ENCODE measurements around the gene SLC6A9.

SLC6A9 gene

GRCh38 chr1:44025816-44026215, 5.4 kb downstream of the SLC6A9 start:
- no peak for DNase-seq

GRCh38 chr1:44024903-44025525, 6.2 kb downstream of the SLC6A9 start:
- DNase-seq = no peak

DNA sequence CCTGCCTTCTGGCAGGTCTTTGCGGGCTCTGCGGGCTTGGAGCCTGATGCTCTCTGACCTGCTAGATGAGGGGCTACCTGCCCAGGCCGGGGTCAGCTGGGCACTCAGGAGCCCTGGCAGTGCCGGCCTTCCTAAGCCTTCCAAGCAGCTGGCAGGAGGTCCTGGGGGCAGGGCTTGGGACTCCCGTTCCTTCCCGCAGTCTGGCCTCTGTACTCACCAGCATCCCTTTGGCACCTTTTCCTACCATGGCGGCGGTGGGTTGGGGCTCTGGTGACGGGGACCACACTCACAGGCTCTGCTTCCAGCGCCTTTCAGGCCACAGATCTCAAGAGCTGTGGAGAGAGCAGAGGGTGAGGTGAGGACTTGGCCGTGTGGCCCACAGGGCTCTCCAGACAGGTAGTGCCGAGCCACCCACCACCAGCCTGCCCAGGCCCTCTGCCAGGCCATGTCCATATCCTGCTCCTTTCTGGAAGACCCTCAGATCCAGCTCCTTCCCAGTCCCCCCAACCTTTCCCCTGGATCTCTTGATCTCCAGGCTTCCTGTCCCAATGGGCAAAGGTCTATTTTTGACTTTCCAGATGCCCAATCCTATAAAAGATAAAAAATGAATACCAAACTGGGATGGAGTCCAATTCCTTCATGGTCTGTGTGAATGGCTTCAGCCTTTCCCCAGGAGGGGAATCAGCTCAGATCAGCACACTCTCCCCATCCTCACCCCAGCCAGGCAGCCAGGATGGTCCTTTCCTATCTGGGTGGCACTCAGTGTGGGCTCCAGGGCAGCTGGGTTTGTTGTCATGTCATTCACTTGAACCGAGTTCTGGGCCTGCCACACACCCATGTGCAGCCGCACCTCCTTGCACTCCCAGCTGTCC, 7.0 kb downstream of the SLC6A9 start:
- no peak for DNase-seq

DNA sequence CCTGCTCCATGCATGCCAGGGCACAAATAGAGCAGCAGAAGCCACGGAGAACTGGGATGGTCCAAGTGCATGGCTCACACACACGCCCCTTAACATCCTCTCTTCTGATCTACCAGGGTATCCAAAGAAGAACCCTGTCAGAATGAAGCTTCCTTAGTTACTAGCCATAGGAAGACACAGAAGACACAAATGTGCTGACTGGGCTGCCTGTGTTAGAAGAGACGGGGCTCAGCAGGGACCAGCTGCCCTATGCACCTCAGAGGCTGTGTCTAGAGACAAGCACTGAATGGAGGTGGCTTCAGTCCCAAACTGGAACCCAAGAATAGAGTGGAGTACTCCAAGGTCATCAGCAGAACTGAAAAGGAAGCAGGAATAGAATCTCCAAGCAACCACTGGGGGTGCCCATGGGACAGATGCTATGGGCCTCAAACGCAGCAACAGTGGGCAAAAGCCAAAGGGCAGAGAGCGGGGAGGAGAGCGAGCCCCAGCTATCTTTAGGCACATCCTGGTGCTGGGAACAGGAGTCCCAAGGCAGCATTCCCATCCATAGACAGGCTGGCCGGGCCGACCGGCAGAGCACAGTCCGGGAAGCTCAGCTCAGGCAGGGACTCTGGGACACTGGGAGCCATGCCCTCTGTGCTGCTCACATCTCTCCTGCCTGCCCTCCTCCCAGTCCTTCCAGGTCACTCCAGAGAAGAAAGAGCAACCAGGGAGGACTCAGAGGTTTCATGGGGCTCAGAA, 9.5 kb downstream of the SLC6A9 start:
- DNase-seq = no peak

- DNase-seq = no peak
These were observed 10.1 kb downstream of the SLC6A9 start for GRCh38 chr1:44021156-44021555.

- no peak for DNase-seq
These were observed 10.8 kb downstream of the SLC6A9 start for GRCh38 chr1:44020464-44020863.

GRCh38 chr1:44019466-44019948, 11.8 kb downstream of the SLC6A9 start:
- DNase-seq = no peak

- no peak for DNase-seq
These were observed 14.3 kb downstream of the SLC6A9 start for GRCh38 chr1:44016890-44017400.

DNA sequence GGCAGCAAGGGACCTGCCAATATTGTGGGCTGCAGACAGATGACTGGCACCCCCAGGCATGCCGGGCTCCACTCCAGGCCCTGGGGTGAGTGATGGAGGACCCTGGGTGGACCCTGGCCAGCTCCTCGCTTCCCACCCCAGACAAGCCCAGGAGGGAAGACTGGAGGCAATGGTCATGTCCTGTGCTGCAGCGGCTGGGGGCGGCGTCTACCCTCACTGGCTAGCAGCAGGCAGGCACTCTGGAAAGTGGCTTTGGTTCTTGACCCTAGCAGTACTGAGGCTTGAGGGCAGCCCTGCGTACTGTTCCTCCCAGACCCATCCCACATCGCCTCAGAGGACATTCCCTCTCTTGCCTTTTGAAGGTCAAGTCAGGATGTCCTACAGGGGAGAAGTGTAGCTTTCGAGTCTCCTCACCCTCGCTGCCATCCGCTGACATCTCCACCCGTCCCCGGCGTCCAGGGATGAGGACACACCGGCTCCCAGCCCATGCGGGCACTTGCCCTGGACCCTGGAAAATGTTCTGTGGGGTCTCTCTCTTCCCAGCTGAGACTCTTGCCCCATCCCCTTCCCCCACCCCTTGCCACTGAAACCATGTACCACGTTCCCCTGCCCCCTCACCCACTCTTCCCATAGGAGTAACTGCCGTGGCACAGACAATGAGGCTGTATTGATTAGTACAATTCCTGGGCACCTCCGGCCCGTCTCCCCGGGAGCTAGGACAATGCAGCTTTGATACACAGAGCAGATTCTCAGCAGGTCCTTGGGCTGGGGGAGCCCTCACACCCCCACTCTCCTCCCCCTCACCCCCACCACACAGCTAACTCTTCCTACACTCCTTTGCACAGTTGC, 15.0 kb downstream of the SLC6A9 start:
- DNase-seq = no peak

DNA sequence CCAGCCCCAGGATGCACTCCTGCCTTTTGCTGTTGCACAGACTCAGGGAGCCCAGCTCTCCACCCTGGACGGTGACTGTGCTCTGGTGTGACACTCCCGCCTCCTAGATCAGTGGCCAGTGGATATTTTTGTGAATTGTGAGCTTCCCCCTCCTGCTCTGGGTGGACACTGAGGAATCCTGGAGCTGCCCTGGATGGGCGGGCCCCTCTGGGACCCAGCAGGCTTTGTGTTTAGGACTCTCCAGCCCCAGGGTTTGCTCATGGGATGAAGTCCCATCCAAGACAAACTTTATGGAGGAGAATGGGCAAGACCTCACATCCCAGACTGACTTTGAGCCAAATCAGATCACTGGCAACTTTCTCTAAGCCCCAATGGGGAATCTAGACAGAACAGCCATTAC, 16.1 kb downstream of the SLC6A9 start:
- DNase-seq = no peak

- DNase-seq = no peak
These were observed 16.7 kb downstream of the SLC6A9 start for GRCh38 chr1:44014365-44015104.

GRCh38 chr1:44013949-44014348, 17.3 kb downstream of the SLC6A9 start:
- DNase-seq = no peak

DNA sequence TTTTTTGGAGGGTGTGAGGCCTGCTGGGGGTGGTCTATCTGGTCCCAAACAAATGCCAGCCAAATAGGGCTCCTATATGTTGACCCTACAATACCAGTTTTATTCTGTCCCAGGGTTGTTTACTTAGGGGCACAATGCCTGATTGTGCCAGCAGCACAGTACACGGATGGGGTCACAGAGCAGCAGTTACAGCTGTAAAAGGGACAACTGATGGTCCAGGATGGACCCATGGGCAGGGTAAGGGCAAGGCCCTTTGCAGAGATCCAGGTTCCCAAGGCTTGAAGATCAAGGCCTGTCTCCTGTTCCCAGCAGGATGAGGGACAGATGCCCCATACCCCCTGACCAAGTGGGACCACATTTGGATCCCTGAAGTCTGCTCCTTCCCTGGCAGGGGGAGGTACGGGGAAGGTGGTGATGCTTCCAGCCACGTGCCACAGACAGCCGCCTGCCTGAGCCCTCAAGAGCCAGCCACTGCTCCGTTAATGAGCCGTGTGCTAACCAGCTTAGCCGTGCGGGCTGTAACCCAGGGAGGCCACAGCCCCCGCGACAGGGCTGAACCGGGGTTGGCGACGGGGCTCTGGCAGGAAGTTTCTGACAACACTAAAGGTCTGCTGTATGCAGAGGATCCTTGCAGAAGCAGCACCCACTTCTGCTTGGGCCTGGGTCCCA, 18.2 kb downstream of the SLC6A9 start:
- DNase-seq = peak; percentile 4

GRCh38 chr1:44012404-44012803, 18.9 kb downstream of the SLC6A9 start:
- no peak for DNase-seq

GRCh38 chr1:44010935-44011471, 20.3 kb downstream of the SLC6A9 start:
- DNase-seq = no peak

- DNase-seq = no peak
These were observed 23.0 kb downstream of the SLC6A9 start for GRCh38 chr1:44008259-44008658.

DNA sequence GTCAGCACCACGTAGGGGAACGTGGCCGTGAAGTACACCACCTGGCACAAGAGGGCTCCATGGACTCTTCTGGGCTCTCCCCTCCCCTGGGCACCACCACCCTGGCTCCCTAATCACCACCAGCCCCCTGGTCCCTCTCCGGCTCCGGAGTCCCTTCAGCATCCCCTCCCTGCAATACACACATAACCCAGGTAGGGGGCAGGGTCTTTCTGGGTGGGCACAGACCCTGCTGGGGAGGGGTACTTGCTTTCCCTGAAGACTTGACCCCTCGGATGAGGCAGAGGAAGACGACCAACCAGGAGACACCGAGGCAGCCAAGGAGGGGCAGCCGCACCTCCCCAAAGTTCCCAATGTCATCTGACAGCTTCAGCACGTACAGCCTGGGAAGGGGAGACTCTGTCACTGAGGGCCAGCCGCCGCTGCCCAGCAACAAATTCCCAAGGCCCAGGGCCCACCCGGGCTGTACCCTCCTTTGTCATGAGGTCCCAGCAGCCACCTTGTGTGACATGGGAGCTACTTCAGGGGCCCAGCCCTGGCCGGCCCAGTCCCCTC, 28.6 kb downstream of the SLC6A9 start:
- no peak for DNase-seq

GRCh38 chr1:44002165-44002564, 29.1 kb downstream of the SLC6A9 start:
- DNase-seq = no peak

- no peak for DNase-seq
These were observed 31.1 kb downstream of the SLC6A9 start for GRCh38 chr1:44000122-44000665.

- DNase-seq = no peak
These were observed 31.8 kb downstream of the SLC6A9 start for GRCh38 chr1:43999455-43999854.
